Loucy (cell line): ENCODE results near the gene HS1BP3.

ENCODE experiments used
- EZH2phosphoT487 ChIP-seq: fragments of 200-600 bp; IDR thresholded peaks from 2 replicates; pipeline ENCODE4 v1.6.1; 2018; ENCODE audit warnings: antibody characterized with exemption, mild to moderate bottlenecking, moderate library complexity, borderline replicate concordance
- TF ChIP-seq, protein P1 (sequence below): fragments of 200-600 bp; sonication (generic); conservative IDR thresholded peaks from 2 replicates; pipeline ENCODE4 v1.5.1; 2014; ENCODE audit warnings: mild to moderate bottlenecking, antibody characterized with exemption, low read length

DNA sequence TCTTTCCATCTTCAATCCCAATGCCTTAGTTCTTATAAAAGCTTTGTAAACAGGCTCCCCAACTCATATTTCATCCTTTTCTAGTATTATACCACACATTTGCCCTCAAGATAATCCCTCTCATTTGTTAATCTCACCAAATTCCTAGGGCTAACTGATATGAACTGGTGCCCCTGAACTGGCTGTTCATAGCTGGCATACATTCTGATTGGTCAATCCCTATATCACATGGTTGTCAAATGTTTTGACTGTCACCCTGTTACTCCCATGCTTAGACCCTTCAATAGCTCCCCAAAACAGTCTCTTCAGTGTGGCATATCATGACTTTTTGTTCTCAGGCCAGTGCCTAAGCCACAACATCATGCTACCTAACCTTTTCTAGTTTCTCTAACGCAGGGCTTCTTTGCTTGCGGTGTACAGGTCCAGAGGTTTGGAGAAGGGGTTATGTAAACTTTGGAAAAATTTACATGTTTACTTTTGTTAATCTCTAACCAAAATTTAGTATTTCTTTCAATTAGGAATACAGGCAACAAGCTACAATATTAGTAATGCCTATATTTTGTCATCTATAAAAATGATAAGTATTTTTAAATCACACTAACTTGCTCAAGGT lies 46.5 kb upstream of the HS1BP3 start:
- TF ChIP-seq, protein P1, sequence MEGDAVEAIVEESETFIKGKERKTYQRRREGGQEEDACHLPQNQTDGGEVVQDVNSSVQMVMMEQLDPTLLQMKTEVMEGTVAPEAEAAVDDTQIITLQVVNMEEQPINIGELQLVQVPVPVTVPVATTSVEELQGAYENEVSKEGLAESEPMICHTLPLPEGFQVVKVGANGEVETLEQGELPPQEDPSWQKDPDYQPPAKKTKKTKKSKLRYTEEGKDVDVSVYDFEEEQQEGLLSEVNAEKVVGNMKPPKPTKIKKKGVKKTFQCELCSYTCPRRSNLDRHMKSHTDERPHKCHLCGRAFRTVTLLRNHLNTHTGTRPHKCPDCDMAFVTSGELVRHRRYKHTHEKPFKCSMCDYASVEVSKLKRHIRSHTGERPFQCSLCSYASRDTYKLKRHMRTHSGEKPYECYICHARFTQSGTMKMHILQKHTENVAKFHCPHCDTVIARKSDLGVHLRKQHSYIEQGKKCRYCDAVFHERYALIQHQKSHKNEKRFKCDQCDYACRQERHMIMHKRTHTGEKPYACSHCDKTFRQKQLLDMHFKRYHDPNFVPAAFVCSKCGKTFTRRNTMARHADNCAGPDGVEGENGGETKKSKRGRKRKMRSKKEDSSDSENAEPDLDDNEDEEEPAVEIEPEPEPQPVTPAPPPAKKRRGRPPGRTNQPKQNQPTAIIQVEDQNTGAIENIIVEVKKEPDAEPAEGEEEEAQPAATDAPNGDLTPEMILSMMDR: no peak
- TF ChIP-seq EZH2phosphoT487: no peak
